H9 (cell line): ENCODE data around the gene DNAJC6. TPM values are rescaled to one million over a fixed set of nuclear protein-coding genes. Genes with fewer than 3 reads are reported as not detected.

Experiments
- DNase-seq: peaks from one replicate; pipeline ENCODE4 v3.0.0-alpha.2; 2017
- H2AFZ ChIP-seq: one replicate; pipeline ENCODE4 v1.6.1; 2013; ENCODE audit warnings: mild to moderate bottlenecking, low read length, control low read depth, moderate library complexity
- H2AK5ac ChIP-seq: 2 replicates; pipeline ENCODE4 v1.6.1; 2013; ENCODE audit warnings: low read length, control low read depth, mixed read lengths; ENCODE audit not compliant: insufficient read length
- H2BK120ac ChIP-seq: one replicate; pipeline ENCODE4 v1.6.1; 2013; ENCODE audit warnings: low read depth, mild to moderate bottlenecking, low read length, control low read depth, inconsistent platforms; ENCODE audit not compliant: poor library complexity, severe bottlenecking
- H2BK12ac ChIP-seq: 2 replicates; pipeline ENCODE4 v1.6.1; 2013; ENCODE audit warnings: low read length, control low read depth, mixed read lengths, low read depth; ENCODE audit not compliant: insufficient read length
- H2BK15ac ChIP-seq: 2 replicates; pipeline ENCODE4 v1.6.1; 2013; ENCODE audit warnings: low read depth, low read length, control low read depth
- H2BK20ac ChIP-seq: one replicate; pipeline ENCODE4 v1.6.1; 2013; ENCODE audit warnings: low read depth, mild to moderate bottlenecking, low read length, control low read depth, inconsistent platforms; ENCODE audit not compliant: poor library complexity, severe bottlenecking
- H2BK5ac ChIP-seq: 2 replicates; pipeline ENCODE4 v1.6.1; 2013; ENCODE audit warnings: low read length, control low read depth, mixed read lengths; ENCODE audit not compliant: insufficient read length
- H3K14ac ChIP-seq: 2 replicates; pipeline ENCODE4 v1.6.1; 2013; ENCODE audit warnings: low read length, control low read depth; ENCODE audit not compliant: insufficient read depth
- H3K18ac ChIP-seq: 2 replicates; pipeline ENCODE4 v1.6.1; 2013; ENCODE audit warnings: low read depth, mild to moderate bottlenecking, mixed read lengths, low read length, control low read depth; ENCODE audit not compliant: insufficient read length
- H3K23ac ChIP-seq: 2 replicates; pipeline ENCODE4 v1.6.1; 2013; ENCODE audit warnings: low read length, control low read depth, mixed read lengths, low read depth; ENCODE audit not compliant: insufficient read length
- H3K23me2 ChIP-seq: 2 replicates; pipeline ENCODE4 v1.6.1; 2013; ENCODE audit warnings: low read depth, mild to moderate bottlenecking, mixed read lengths, low read length, control low read depth; ENCODE audit not compliant: insufficient read length, poor library complexity, severe bottlenecking
- H3K27ac ChIP-seq: 2 replicates; pipeline ENCODE4 v1.5.1; 2013; ENCODE audit warnings: low read length, control low read depth, mixed read lengths, low read depth; ENCODE audit not compliant: insufficient read length
- H3K27me3 ChIP-seq: 2 replicates; pipeline ENCODE4 v1.6.1; 2013; ENCODE audit warnings: low read length, control low read depth, inconsistent platforms; ENCODE audit not compliant: insufficient read depth
- H3K4ac ChIP-seq: 2 replicates; pipeline ENCODE4 v1.6.1; 2013; ENCODE audit warnings: low read depth, mild to moderate bottlenecking, control low read depth, inconsistent platforms, low read length, moderate library complexity
- H3K4me1 ChIP-seq: 2 replicates; pipeline ENCODE4 v1.6.1; 2013; ENCODE audit warnings: low read length, control low read depth, inconsistent platforms; ENCODE audit not compliant: insufficient read depth
- H3K4me2 ChIP-seq: 2 replicates; pipeline ENCODE4 v1.6.1; 2013; ENCODE audit warnings: low read length, control low read depth, mixed read lengths; ENCODE audit not compliant: insufficient read length, insufficient read depth
- H3K56ac ChIP-seq: 2 replicates; pipeline ENCODE4 v1.6.1; 2013; ENCODE audit warnings: low read depth, mild to moderate bottlenecking, mixed read lengths, low read length, control low read depth; ENCODE audit not compliant: insufficient read length
- H3K79me1 ChIP-seq: 2 replicates; pipeline ENCODE4 v1.6.1; 2013; ENCODE audit warnings: low read depth, mild to moderate bottlenecking, moderate library complexity, low read length, control low read depth, inconsistent platforms; ENCODE audit not compliant: insufficient read depth, poor library complexity, severe bottlenecking
- H3K79me2 ChIP-seq: 2 replicates; pipeline ENCODE4 v1.6.1; 2013; ENCODE audit warnings: low read length, control low read depth, inconsistent platforms; ENCODE audit not compliant: insufficient read depth
- H3K9ac ChIP-seq: 2 replicates; pipeline ENCODE4 v1.6.1; 2013; ENCODE audit warnings: low read length, control low read depth, mixed read lengths; ENCODE audit not compliant: insufficient read length; ENCODE audit errors: extremely low read depth
- H3K9me3 ChIP-seq: one replicate; pipeline ENCODE4 v1.6.1; 2013; ENCODE audit warnings: low read depth, low read length, inconsistent platforms; ENCODE audit not compliant: control insufficient read depth
- H3T11ph ChIP-seq: one replicate; pipeline ENCODE4 v1.6.1; 2013; ENCODE audit warnings: mild to moderate bottlenecking, low read length, control low read depth, inconsistent platforms
- H4K20me1 ChIP-seq: one replicate; pipeline ENCODE4 v1.6.1; 2013; ENCODE audit not compliant: control insufficient read depth, insufficient read length, insufficient read depth
- H4K5ac ChIP-seq: 2 replicates; pipeline ENCODE4 v1.6.1; 2013; ENCODE audit warnings: low read depth, mild to moderate bottlenecking, mixed read lengths, low read length, control low read depth; ENCODE audit not compliant: insufficient read length
- H4K8ac ChIP-seq: replicated peaks from 2 replicates; pipeline ENCODE4 v1.6.1; 2013; ENCODE audit warnings: low read length, control low read depth, mixed read lengths, low read depth; ENCODE audit not compliant: insufficient read length
- H4K91ac ChIP-seq: 2 replicates; pipeline ENCODE4 v1.6.1; 2013; ENCODE audit warnings: low read depth, mild to moderate bottlenecking, moderate library complexity, mixed read lengths, low read length, control low read depth; ENCODE audit not compliant: insufficient read length
- H3K27ac Mint-ChIP-seq, 3 experiments: 2 replicates in 2 of 3; 3 replicates in 1 of 3; pipeline ENCODE4 v1.8.0; 2020 to 2021; ENCODE audit warnings: mixed read lengths in 3 of 3, mild to moderate bottlenecking in 1 of 3, moderate library complexity in 1 of 3
- H3K27me3 Mint-ChIP-seq: 2 replicates; pipeline ENCODE4 v1.8.0; 2021; ENCODE audit warnings: low read depth, mild to moderate bottlenecking, moderate library complexity, mixed read lengths
- H3K36me3 Mint-ChIP-seq, 3 experiments: 2 replicates in 2 of 3; 3 replicates in 1 of 3; pipeline ENCODE4 v1.8.0; 2020 to 2021; ENCODE audit warnings: low read depth in 3 of 3, mixed read lengths in 3 of 3; ENCODE audit not compliant: insufficient read depth in 1 of 3
- H3K4me1 Mint-ChIP-seq, 2 experiments: 2 replicates each; pipeline ENCODE4 v1.8.0; 2020; ENCODE audit warnings: mixed read lengths in 2 of 2
- H3K4me3 Mint-ChIP-seq, 2 experiments: 2 replicates in 1 of 2; 3 replicates in 1 of 2; pipeline ENCODE4 v1.8.0; 2020 to 2021; ENCODE audit warnings: mild to moderate bottlenecking in 2 of 2, mixed read lengths in 2 of 2, moderate library complexity in 1 of 2
- H3K9me3 Mint-ChIP-seq, 2 experiments: 2 replicates in 1 of 2; 3 replicates in 1 of 2; pipeline ENCODE4 v1.8.0; 2020; ENCODE audit warnings: mild to moderate bottlenecking in 2 of 2, mixed read lengths in 2 of 2, moderate library complexity in 1 of 2
- WGBS: extraction: QIAGEN DNeasy Blood & Tissue Kit; methylation state at CpG from one replicate; pipeline ENCODE4 v1.1.7; 2013; ENCODE audit warnings: missing lambda C conversion rate, low lambda C conversion rate, mixed read lengths; ENCODE audit not compliant: insufficient read length; ENCODE audit errors: extremely low coverage; 5-methylcytosine and 5-hydroxymethylcytosine counted together
- total RNA-seq: library from RNA; stranded (reverse); gene quantifications from 2 replicates; pipeline ENCODE4 v1.2.1, GENCODE V29; 2021
- TF ChIP-seq, protein P1 (sequence below): fragments of 200-600 bp; sonication (generic); conservative IDR thresholded peaks from 3 replicates; pipeline ENCODE4 v1.8.0; 2021; ENCODE audit warnings: antibody characterized with exemption, mild to moderate bottlenecking

The DNAJC6 gene
- total RNA-seq, 1 experiment from 2014 or later, result 2.2 TPM

DNA sequence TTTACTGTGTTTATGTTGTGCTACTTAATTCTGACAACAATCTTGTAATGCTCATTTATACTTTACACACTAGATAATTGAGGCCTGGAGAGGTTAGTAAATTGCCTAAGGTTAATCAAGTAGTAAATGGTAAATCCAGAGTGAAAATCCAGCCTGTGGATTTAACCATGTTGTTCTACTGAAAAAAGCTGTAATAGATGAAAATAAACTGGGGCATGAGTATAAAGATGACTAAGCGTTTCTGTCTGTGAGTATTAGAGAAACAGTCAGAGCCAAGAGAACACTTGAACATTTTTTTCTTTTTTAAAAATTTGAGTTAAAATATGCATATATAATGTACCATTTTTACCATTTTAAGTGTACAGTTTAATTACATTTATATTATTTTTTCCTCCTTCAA, 63.2 kb downstream of the DNAJC6 start:
- Histone ChIP-seq H3K4me1 (no peaks in the 10 kb centered on the region), H4K8ac (no peak overlapping the region), H3K4ac (no peak overlapping the region), H3K9ac (no peak overlapping the region), H2BK20ac (no peak overlapping the region), H3K14ac (no peak overlapping the region), H3T11ph (no peak overlapping the region), H4K20me1 (no peaks in the 10 kb centered on the region), H3K79me1 (no peaks in the 10 kb centered on the region), H3K23me2 (no peaks in the 10 kb centered on the region), H3K27ac (no peak overlapping the region), H3K56ac (no peak overlapping the region), H4K5ac (no peak overlapping the region), H3K9me3 (no peaks in the 10 kb centered on the region), H3K27me3 (no peaks in the 10 kb centered on the region), H3K18ac (no peak overlapping the region), H3K79me2 (no peaks in the 10 kb centered on the region), H2BK5ac (no peak overlapping the region), H2BK12ac (no peak overlapping the region), H3K23ac (no peak overlapping the region), H2BK15ac (no peak overlapping the region), H2AFZ (no peak overlapping the region), H2AK5ac (no peak overlapping the region), H2BK120ac (no peak overlapping the region), H3K4me2 (no peak overlapping the region), H4K91ac (no peak overlapping the region)
- Mint-ChIP-seq H3K4me1 (no peaks in the 10 kb centered on the region), H3K9me3 (no peaks in the 10 kb centered on the region), H3K27me3 (no peaks in the 10 kb centered on the region), H3K36me3 (no peaks in the 10 kb centered on the region), H3K4me3 (no peak overlapping the region), H3K27ac (no peak overlapping the region)
- TF ChIP-seq, protein P1, sequence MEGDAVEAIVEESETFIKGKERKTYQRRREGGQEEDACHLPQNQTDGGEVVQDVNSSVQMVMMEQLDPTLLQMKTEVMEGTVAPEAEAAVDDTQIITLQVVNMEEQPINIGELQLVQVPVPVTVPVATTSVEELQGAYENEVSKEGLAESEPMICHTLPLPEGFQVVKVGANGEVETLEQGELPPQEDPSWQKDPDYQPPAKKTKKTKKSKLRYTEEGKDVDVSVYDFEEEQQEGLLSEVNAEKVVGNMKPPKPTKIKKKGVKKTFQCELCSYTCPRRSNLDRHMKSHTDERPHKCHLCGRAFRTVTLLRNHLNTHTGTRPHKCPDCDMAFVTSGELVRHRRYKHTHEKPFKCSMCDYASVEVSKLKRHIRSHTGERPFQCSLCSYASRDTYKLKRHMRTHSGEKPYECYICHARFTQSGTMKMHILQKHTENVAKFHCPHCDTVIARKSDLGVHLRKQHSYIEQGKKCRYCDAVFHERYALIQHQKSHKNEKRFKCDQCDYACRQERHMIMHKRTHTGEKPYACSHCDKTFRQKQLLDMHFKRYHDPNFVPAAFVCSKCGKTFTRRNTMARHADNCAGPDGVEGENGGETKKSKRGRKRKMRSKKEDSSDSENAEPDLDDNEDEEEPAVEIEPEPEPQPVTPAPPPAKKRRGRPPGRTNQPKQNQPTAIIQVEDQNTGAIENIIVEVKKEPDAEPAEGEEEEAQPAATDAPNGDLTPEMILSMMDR, result no peak
- no CpG with 5 or more reads among the region's 1 CpG for WGBS
- no peak for DNase-seq
